ENCODE measurements around the gene SETD2.

The SETD2 gene

DNA sequence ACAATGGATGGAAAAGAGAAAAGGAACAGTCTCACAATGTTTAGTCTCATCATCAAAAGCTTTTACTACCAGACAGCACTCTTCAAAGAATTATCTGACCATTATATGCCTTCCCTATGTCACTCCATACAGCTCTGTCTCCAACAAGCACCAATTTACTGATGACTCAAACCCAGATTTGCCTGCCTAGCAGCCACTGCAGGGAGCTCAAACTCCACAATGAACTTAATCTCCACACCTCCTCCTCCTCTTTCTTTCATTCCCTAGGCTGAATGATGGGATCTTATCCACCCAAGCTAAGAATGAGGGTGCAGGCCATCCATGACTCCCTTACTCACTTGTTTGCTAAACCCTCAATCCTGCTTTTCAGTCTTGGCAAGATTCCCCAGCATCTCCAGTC is 139.0 kb downstream of the SETD2 start:
- no peak for DNase-seq (ENCODE audit: insufficient read length, low spot score)
- FAIRE-seq = peak; percentile 64
- TF ChIP-seq POLR2A (IDR thresholded peaks at IDR 0.05; ENCODE audit: low read depth, low read length) = no peak

DNA sequence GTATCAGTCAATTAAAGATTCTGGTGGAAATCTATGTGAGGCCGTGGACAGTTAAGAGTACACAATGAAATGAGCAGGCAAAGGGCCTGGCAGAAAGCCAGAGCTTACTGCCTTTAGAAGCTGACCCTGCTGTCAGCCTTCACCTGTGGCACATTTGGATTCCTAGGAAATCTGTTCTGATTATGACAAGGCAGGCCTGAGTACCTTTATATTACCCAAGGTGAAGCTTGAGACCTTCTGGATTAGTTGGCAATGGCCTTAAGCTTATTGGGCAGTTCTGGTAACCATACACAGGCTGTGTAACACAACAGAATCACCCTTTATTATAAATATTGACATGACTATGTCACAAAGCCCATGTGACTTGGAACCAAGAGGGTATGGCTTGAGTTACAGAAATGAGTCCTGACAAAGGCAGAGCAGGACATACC is 141.3 kb downstream of the SETD2 start:
- DNase-seq (ENCODE audit: insufficient read length, low spot score) (no peak), FAIRE-seq (no peak)
- TF ChIP-seq POLR2A (IDR thresholded peaks at IDR 0.05; ENCODE audit: low read depth, low read length) = no peak

DNA sequence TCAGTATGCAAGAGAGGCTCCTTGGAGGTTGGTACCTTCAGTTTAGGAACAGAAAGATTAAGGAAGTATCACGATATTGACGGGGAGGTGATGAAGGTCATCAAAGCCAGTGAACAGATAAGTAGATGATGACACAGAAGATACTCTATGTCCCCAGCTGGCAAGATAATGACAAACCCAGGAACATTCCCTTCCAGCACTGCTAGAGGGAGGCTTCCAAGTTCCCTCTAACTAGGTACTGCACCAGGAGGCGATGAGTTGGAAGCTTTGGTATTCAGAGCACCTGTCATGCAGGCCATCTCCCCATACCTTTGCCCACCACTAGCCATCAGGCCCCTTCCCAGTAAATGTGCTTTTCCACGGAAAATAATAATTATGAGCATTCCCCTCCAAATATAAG is 143.6 kb downstream of the SETD2 start:
- DNase-seq (ENCODE audit: insufficient read length, low spot score) = no peak
- no peak for FAIRE-seq
- no peak for TF ChIP-seq POLR2A (IDR thresholded peaks at IDR 0.05; ENCODE audit: low read depth, low read length)

DNA sequence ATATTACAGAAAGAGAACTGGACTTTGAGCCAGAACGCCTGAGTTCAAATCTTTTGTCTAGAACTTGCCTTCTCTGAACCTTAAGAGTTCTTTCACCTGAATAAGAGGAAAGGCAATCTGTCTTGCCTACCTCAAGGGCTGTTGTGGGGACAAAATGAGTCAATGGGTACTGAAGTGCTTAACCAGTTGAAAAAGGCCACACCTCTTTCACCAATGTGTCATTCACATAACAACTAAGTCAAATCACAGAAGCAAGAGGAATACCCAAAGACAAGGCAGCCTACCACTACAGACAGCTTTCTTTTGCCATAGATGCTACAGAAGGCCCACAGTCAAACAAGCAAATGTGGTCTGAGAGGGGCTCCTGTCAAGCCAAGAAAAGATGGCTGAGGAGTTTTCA is 144.7 kb downstream of the SETD2 start:
- DNase-seq (ENCODE audit: insufficient read length, low spot score) (peak; percentile 38), FAIRE-seq (no peak)
- TF ChIP-seq POLR2A (IDR thresholded peaks at IDR 0.05; ENCODE audit: low read depth, low read length) = no peak

DNA sequence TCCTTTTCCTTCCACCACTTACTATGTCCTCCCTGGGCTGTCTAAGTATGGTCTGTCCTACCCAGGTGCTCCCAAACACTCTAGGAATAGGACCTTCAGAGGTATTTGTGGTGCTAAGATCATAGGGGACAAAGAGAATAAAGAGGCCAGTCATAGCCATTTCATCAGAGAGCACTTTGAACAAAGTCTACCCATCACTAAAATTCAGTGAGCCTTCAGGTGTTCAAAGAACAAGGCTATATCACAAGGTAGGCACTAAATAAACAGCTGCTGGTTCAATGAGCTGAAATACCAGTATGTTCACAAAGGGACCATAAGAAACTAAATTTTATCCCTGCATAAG is 145.7 kb downstream of the SETD2 start:
- DNase-seq (ENCODE audit: insufficient read length, low spot score) (no peak), FAIRE-seq (no peak)
- TF ChIP-seq POLR2A (IDR thresholded peaks at IDR 0.05; ENCODE audit: low read depth, low read length) = no peak

DNA sequence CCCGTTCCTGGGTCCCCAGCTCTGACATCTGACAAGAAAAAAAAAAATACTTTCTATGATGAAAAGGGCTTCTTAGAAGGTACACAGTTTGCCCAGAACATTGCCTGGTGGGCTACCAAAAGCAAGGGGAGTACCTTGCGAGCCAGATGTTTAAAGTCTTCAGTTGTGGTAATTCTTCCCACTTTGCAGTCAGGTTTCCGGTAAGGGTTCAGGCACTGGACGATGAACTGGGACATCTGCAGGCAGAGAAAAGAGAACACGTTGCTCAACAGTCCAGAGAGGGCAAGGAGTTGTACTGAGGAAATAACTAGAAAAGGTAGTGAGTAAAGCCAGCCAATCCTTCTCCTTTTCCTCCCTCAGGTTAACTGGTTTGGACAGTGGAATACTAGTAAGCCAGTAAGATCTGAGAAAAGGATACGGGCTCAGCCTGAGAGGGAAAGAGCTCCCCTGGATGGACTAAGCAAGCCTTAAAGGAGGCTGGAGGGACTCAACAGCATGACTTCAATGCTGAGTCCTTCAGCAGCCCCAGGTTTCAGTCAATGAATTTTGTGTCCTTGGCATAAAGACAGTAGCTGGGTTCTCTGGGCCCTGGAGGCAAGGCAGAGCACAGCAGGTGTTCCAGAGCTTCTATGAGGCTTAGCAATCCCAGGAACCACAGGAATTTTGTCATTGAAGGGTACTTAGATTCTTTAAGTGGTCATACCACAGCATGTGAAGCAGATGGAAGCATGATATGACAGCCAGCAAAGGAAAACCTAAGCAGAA is 146.2 kb downstream of the SETD2 start:
- peak; percentile 59 for DNase-seq (ENCODE audit: insufficient read length, low spot score)
- no peak for TF ChIP-seq POLR2A (IDR thresholded peaks at IDR 0.05; ENCODE audit: low read depth, low read length)
- peak; percentile 23 for FAIRE-seq

DNA sequence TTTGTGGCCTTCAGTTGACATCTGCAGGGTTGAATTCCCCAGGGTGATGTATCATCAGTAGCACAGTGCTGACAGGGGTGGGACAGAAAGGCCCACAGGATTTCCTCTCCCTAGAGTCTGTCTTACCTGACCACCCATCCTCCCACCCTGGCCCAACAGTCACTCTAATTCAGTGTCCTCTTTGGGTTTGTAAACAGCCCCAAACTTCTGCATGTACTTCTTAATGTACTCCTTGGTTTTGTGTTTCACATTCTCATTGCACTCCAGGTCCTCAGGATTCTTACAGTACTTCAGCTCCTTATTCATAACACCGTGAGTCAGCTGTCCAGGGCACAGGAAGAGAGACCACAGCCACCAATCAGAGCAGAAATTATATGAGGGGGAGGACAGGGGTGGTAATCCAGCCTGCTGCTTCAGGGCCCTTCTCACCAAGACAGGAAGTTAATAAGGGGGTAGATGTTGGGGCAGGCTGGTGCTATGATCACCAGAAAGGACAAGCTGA is 146.9 kb downstream of the SETD2 start:
- FAIRE-seq = peak; percentile 69
- no peak for TF ChIP-seq POLR2A (IDR thresholded peaks at IDR 0.05; ENCODE audit: low read depth, low read length)

DNA sequence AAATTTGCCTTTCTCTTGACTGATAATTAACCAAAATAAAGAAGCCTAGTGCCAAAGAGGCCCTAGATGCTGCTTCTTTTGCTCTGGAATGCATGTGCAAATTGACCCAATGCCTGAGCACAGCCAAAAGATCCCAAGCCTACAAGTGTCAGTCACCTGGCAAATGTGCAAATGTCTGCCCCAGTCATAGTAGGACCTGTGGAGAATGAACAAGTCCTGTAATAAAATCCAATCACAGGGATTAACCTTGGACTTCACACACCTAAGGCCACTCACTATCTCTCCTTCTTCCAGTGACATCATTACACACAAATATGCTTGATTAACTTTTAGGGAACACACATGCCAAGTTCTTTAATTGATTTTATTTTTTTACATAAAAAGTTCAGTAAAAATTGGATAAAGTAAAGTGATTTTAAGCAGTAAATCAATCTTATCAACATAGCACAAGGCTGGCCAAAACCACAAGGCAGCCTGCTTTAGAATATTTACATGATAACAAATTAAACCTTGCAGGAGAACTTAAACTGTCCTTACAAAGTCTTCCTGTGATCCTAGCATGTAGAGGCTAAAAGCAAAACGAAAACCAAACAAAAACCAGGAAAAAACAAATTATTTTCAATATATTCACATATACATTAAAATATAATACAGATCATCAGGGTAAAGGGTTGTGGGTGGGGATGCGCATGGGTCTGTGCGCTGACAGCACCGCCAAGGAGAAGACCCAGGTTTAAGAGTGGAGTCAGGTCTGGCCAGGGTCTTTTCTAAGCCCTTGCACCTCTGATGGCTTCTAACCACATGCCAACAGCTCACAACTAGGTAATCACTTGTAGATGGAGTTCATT is 147.6 kb downstream of the SETD2 start:
- DNase-seq (ENCODE audit: insufficient read length, low spot score) (no peak), FAIRE-seq (no peak)
- TF ChIP-seq POLR2A (IDR thresholded peaks at IDR 0.05; ENCODE audit: low read depth, low read length) = no peak

More for the DNA sequence above, 146.9 kb downstream of the SETD2 start:
- DNase-seq (ENCODE audit: insufficient read length, low spot score) = peak; percentile 92

DNA sequence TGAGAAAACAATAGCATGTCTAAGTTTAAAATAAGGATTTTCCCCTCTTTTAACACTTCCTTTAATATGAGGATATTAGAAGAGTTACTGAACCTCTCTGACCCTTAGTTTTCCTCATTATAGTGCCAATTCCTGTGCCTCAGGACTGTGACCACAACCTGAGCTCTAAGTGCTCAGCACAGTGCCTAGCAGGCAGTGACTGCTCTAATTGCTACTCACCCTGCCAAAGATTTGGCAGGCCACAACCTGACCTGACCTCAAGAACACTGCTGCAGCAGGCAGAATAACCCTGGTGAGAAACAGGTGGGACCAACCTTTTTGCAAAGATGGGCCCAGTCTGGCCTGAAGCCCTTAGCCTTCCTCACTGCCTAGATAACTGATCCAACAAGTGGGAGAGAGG is 148.8 kb downstream of the SETD2 start:
- TF ChIP-seq POLR2A (IDR thresholded peaks at IDR 0.05; ENCODE audit: low read depth, low read length) = no peak
- no peak for DNase-seq (ENCODE audit: insufficient read length, low spot score)
- no peak for FAIRE-seq

DNA sequence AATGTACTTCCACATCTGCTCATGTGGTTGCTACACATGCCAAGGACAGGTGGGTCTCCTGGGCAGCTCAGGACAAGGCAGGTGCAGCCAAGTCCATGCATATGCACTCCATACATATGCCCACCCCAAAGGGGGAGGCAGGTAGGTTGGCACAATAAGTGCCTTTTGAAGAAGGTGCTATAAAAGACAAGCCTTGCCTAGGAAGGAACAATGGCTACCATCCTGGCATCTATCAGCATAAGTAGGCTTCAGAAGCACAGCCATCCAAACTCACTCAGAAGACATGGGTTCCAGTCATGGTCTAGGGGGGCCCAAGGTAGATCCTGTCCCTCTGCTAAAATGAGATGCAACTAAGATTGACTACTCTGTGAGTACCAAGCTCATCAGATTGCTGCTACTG is 149.9 kb downstream of the SETD2 start:
- FAIRE-seq (no peak), DNase-seq (ENCODE audit: insufficient read length, low spot score) (no peak)
- TF ChIP-seq POLR2A (IDR thresholded peaks at IDR 0.05; ENCODE audit: low read depth, low read length) = no peak

DNA sequence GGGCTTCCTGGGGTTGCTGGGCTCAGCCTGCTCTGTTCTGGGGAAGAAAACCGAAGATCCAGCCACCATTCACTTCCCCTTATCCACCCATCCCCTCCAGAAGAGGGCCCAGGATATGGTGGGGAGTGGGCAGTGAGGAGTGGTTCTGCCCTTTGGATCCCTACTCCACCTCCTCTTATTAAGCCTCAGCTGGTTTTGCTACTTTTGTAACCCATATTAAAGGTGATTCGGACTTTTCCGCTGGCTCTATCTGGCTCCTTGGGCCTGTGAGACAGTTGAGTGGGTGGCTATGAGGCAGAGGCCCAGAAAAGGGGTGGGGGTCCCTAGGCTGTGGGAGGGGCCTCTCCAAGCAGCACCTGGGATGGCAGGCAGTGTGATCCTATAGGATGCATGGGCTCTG is 150.7 kb downstream of the SETD2 start:
- FAIRE-seq = no peak
- no peak for TF ChIP-seq POLR2A (IDR thresholded peaks at IDR 0.05; ENCODE audit: low read depth, low read length)
- no peak for DNase-seq (ENCODE audit: insufficient read length, low spot score)

DNA sequence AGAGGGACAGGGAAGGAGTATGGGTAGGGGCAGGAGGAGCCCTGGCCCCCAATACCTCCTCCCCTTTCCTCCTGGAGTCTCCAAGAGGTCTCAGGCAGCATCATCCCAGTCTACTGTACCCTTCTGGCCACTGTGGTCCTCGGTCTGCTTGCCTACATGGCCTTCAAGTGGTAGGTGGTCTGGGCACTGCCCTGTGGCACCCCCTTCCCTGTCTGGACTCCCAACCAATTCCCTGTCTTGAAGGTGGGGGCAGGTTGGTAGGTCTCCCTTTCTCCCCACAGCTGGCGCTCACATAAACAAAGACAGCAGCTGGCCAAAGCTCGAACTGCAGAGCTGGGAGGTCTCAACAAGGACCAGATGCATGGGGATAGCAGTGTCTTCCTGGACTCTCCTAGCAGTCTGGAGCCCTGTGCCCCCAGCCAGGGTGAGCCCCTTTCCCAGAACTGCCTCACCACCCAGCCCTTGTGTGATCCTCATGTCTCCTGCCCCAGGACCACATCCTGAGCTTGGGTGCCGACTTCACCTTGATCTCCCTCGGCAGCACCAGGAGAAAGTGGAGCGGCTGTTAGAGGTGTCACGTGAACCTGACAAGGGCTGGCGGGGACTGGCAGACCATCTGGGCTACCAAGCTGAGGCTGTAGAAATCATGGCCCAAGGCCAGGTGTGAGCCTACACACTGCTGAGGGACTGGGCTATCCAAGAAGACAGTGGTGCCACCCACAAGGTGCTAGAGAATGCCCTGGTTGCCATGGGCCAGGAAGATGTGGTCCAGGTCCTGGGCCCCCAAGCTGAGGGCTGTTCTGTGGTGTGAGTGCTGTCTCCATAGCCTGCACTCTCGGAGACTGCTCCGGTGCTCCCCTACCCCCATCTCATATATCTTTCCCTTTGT is 151.3 kb downstream of the SETD2 start:
- FAIRE-seq = no peak
- peak; percentile 1 for DNase-seq (ENCODE audit: insufficient read length, low spot score)
- TF ChIP-seq POLR2A (IDR thresholded peaks at IDR 0.05; ENCODE audit: low read depth, low read length) = no peak

DNA sequence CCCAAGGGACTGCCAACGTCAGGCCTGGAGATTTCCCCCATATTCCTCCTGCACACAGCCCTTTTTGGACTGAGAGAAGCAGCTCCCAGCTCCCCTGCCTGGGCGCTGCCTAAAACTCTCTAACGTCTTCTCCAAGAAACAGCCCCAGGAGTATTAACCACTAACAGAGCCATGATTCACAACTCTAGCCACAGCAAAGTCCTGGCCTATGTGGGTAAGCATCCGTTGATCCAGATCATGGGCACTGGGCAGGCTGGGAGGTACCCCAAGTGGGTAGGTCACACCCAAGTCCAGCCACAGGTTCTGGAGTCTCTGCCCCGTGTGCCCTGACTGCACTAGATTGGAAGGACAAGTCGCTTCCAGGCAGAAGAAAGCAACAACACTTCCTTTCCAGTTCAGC is 152.5 kb downstream of the SETD2 start:
- FAIRE-seq (no peak), DNase-seq (ENCODE audit: insufficient read length, low spot score) (no peak)
- TF ChIP-seq POLR2A (IDR thresholded peaks at IDR 0.05; ENCODE audit: low read depth, low read length) = no peak

DNA sequence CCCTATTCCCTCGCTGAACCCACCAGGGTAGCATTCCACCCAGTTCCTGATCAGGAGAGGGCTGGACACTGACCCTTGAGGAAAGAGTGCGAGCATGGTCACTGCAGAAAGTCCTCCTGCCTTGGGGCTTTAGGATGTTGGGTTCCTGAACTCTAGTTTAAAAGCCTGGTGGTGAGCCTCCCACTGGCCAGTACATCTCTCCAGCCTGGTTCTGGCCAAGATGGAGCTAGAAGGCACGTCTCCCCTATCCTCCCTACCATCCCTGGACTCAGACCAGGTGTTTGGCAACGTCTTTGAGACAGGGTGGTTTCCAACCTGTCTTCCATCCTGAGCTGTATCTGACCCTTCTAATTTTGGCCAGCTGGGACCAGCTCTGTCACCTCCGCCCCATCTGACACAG is 153.0 kb downstream of the SETD2 start:
- DNase-seq (ENCODE audit: insufficient read length, low spot score) = no peak
- no peak for FAIRE-seq

More for the DNA sequence above, 153.0 kb downstream of the SETD2 start:
- TF ChIP-seq POLR2A (IDR thresholded peaks at IDR 0.05; ENCODE audit: low read depth, low read length) = no peak
